Measurements from ENCODE around the gene LRRC9.

GRCh38 chr14:59905188-59905587, 14.8 kb upstream of the LRRC9 start:
- TF ChIP-seq, protein P1, sequence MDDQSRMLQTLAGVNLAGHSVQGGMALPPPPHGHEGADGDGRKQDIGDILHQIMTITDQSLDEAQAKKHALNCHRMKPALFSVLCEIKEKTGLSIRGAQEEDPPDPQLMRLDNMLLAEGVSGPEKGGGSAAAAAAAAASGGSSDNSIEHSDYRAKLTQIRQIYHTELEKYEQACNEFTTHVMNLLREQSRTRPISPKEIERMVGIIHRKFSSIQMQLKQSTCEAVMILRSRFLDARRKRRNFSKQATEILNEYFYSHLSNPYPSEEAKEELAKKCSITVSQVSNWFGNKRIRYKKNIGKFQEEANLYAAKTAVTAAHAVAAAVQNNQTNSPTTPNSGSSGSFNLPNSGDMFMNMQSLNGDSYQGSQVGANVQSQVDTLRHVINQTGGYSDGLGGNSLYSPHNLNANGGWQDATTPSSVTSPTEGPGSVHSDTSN (CRISPR knock-in tag; IDR thresholded peaks at IDR 0.05), result no peak
- TF ChIP-seq ZNF777 (tag by site-specific recombination; IDR thresholded peaks at IDR 0.05; ENCODE audit: borderline replicate concordance), result no peak
- no peak for TF ChIP-seq ZNF24 (tag by site-specific recombination; IDR thresholded peaks at IDR 0.05)
- TF ChIP-seq, protein P2, sequence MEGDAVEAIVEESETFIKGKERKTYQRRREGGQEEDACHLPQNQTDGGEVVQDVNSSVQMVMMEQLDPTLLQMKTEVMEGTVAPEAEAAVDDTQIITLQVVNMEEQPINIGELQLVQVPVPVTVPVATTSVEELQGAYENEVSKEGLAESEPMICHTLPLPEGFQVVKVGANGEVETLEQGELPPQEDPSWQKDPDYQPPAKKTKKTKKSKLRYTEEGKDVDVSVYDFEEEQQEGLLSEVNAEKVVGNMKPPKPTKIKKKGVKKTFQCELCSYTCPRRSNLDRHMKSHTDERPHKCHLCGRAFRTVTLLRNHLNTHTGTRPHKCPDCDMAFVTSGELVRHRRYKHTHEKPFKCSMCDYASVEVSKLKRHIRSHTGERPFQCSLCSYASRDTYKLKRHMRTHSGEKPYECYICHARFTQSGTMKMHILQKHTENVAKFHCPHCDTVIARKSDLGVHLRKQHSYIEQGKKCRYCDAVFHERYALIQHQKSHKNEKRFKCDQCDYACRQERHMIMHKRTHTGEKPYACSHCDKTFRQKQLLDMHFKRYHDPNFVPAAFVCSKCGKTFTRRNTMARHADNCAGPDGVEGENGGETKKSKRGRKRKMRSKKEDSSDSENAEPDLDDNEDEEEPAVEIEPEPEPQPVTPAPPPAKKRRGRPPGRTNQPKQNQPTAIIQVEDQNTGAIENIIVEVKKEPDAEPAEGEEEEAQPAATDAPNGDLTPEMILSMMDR (tag by site-specific recombination; IDR thresholded peaks at IDR 0.05), result no peak
- TF ChIP-seq ZNF175 (tag by site-specific recombination; IDR thresholded peaks at IDR 0.05), result no peak
